OCI-M2 (cell line): Measurements from ENCODE around the gene TRAPPC10.

Source experiments
- DNase-seq: peaks from one replicate; lab custom pipeline; 2025; ENCODE audit not compliant: unreplicated experiment; lab: John Stamatoyannopoulos, UW

The TRAPPC10 gene

GRCh38 chr21:44058981-44059380 lies 46.9 kb downstream of the TRAPPC10 start:
- DNase-seq, result no peak

GRCh38 chr21:44059710-44060109 lies 47.6 kb downstream of the TRAPPC10 start:
- DNase-seq, result no peak

GRCh38 chr21:44062380-44062779 lies 50.3 kb downstream of the TRAPPC10 start:
- DNase-seq, result no peak

- DNase-seq, result no peak
Observed at GRCh38 chr21:44063151-44063912, 51.2 kb downstream of the TRAPPC10 start.

GRCh38 chr21:44064852-44065403 lies 52.8 kb downstream of the TRAPPC10 start:
- no peak for DNase-seq

GRCh38 chr21:44065428-44065827 lies 53.3 kb downstream of the TRAPPC10 start:
- DNase-seq, result no peak

GRCh38 chr21:44066116-44066515 lies 54.0 kb downstream of the TRAPPC10 start:
- DNase-seq, result no peak

- no peak for DNase-seq
Observed at GRCh38 chr21:44067011-44067839, 55.1 kb downstream of the TRAPPC10 start.

- no peak for DNase-seq
Observed at GRCh38 chr21:44070391-44070790, 58.3 kb downstream of the TRAPPC10 start.

- DNase-seq, result no peak
Observed at GRCh38 chr21:44071359-44072104, 59.4 kb downstream of the TRAPPC10 start.

- no peak for DNase-seq
Observed at GRCh38 chr21:44072111-44072510, 60.0 kb downstream of the TRAPPC10 start.

GRCh38 chr21:44074315-44074958 lies 62.3 kb downstream of the TRAPPC10 start:
- DNase-seq, result no peak

- DNase-seq, result no peak
Observed at GRCh38 chr21:44076316-44076715, 64.2 kb downstream of the TRAPPC10 start.

GRCh38 chr21:44078411-44078981 lies 66.4 kb downstream of the TRAPPC10 start:
- no peak for DNase-seq

GRCh38 chr21:44079446-44079845 lies 67.3 kb downstream of the TRAPPC10 start:
- no peak for DNase-seq

GRCh38 chr21:44079846-44080245 lies 67.7 kb downstream of the TRAPPC10 start:
- no peak for DNase-seq

- no peak for DNase-seq
Observed at GRCh38 chr21:44082648-44083440, 70.7 kb downstream of the TRAPPC10 start.

GRCh38 chr21:44083631-44084291 lies 71.7 kb downstream of the TRAPPC10 start:
- no peak for DNase-seq
